DMS53 (cell line): Measurements from ENCODE around the gene GPC5.
A peak's percentile ranks its signal among the peaks of the same experiment; 100 is the strongest.

ENCODE experiments used
- DNase-seq: peaks from one replicate; lab custom pipeline; 2025; lab: John Stamatoyannopoulos, UW

Gene GPC5

GRCh38 chr13:91595677-91596076 is 197.3 kb downstream of the GPC5 start:
- no peak for DNase-seq

GRCh38 chr13:91596842-91597241 is 198.4 kb downstream of the GPC5 start:
- DNase-seq: no peak

GRCh38 chr13:91598655-91599054 is 200.2 kb downstream of the GPC5 start:
- DNase-seq: no peak

- no peak for DNase-seq
Measured at GRCh38 chr13:91601273-91601672, 202.9 kb downstream of the GPC5 start.

GRCh38 chr13:91601807-91602206 is 203.4 kb downstream of the GPC5 start:
- DNase-seq: no peak

GRCh38 chr13:91609353-91609752 is 210.9 kb downstream of the GPC5 start:
- peak; percentile 0 for DNase-seq

- DNase-seq: no peak
Measured at GRCh38 chr13:91618315-91618714, 219.9 kb downstream of the GPC5 start.

- no peak for DNase-seq
Measured at GRCh38 chr13:91620670-91621141, 222.3 kb downstream of the GPC5 start.

- no peak for DNase-seq
Measured at GRCh38 chr13:91621161-91621560, 222.7 kb downstream of the GPC5 start.

- DNase-seq: no peak
Measured at GRCh38 chr13:91621963-91622362, 223.5 kb downstream of the GPC5 start.

GRCh38 chr13:91622778-91623550 is 224.5 kb downstream of the GPC5 start:
- no peak for DNase-seq

- no peak for DNase-seq
Measured at GRCh38 chr13:91627952-91628739, 229.7 kb downstream of the GPC5 start.

GRCh38 chr13:91630946-91631345 is 232.5 kb downstream of the GPC5 start:
- no peak for DNase-seq

- no peak for DNase-seq
Measured at GRCh38 chr13:91632086-91632485, 233.7 kb downstream of the GPC5 start.

- no peak for DNase-seq
Measured at GRCh38 chr13:91639330-91639729, 240.9 kb downstream of the GPC5 start.

GRCh38 chr13:91643394-91643793 is 245.0 kb downstream of the GPC5 start:
- no peak for DNase-seq

GRCh38 chr13:91644806-91645205 is 246.4 kb downstream of the GPC5 start:
- no peak for DNase-seq

GRCh38 chr13:91647361-91647990 is 249.1 kb downstream of the GPC5 start:
- DNase-seq: peak; percentile 33

- no peak for DNase-seq
Measured at GRCh38 chr13:91648012-91648411, 249.6 kb downstream of the GPC5 start.

GRCh38 chr13:91649456-91649855 is 251.0 kb downstream of the GPC5 start:
- no peak for DNase-seq

GRCh38 chr13:91652404-91653301 is 254.2 kb downstream of the GPC5 start:
- no peak for DNase-seq

- DNase-seq: no peak
Measured at GRCh38 chr13:91655731-91656130, 257.3 kb downstream of the GPC5 start.
